Measurements from ENCODE around the gene GZMB. TPM values are rescaled to one million over a fixed set of nuclear protein-coding genes. Genes with fewer than 3 reads are reported as not detected.
A peak's percentile ranks its signal among the peaks of the same experiment; 100 is the strongest.

The GZMB gene
- total and polyA plus RNA-seq, 2 donors = 7.0 to 7.3 TPM

- H3K27ac ChIP-seq (ENCODE audit: low read depth in 1 of 2, low read length in 1 of 2) = no peak overlapping the region
- H3K9me3 ChIP-seq (ENCODE audit: control insufficient read depth in 2 of 2, insufficient read depth in 1 of 2, low read length in 1 of 2) = no peaks in the 10 kb centered on the region
- no peak for DNase-seq (ENCODE audit: low read depth in 6 of 9, low spot score in 9 of 9)
- H3K36me3 ChIP-seq (ENCODE audit: control insufficient read depth in 2 of 2, insufficient read depth in 2 of 2, low read length in 1 of 2) = no peaks in the 10 kb centered on the region
- no peak overlapping the region for H3K4me3 ChIP-seq (ENCODE audit: low read length in 2 of 2)
- H3K4me1 ChIP-seq (ENCODE audit: control insufficient read depth in 2 of 2, insufficient read depth in 2 of 2, low read length in 2 of 2) = peaks cover 0 to 3% of the 10 kb centered on the region in 2 donors
- no peaks in the 10 kb centered on the region for H3K27me3 ChIP-seq (ENCODE audit: control insufficient read depth in 2 of 2, insufficient read depth in 1 of 2, low read length in 1 of 2)
- 92% methylated on average over 1 of the region's 1 CpG for WGBS
Measured at GRCh38 chr14:24613241-24613640, 20.7 kb downstream of the GZMB start.

GRCh38 chr14:24612196-24612595, 21.8 kb downstream of the GZMB start:
- Histone ChIP-seq H3K4me3 (ENCODE audit: low read length in 2 of 2) (no peak overlapping the region), H3K9me3 (ENCODE audit: control insufficient read depth in 2 of 2, insufficient read depth in 1 of 2, low read length in 1 of 2) (no peaks in the 10 kb centered on the region), H3K27me3 (ENCODE audit: control insufficient read depth in 2 of 2, insufficient read depth in 1 of 2, low read length in 1 of 2) (no peaks in the 10 kb centered on the region), H3K36me3 (ENCODE audit: control insufficient read depth in 2 of 2, insufficient read depth in 2 of 2, low read length in 1 of 2) (no peaks in the 10 kb centered on the region), H3K4me1 (ENCODE audit: control insufficient read depth in 2 of 2, insufficient read depth in 2 of 2, low read length in 2 of 2) (peaks cover 0 to 12% of the 10 kb centered on the region in 2 donors), H3K27ac (ENCODE audit: low read depth in 1 of 2, low read length in 1 of 2) (no peak overlapping the region)
- DNase-seq (ENCODE audit: low read depth in 6 of 9, low spot score in 9 of 9) = no peak

- H3K9me3 ChIP-seq (ENCODE audit: control insufficient read depth in 2 of 2, insufficient read depth in 1 of 2, low read length in 1 of 2) = no peaks in the 10 kb centered on the region
- WGBS = 96% methylated on average over 2 of the region's 2 CpGs
- no peak within 1 kb of the TSS for H3K27ac ChIP-seq (ENCODE audit: low read depth in 1 of 2, low read length in 1 of 2)
- no peak within 1 kb of the TSS for H3K4me3 ChIP-seq (ENCODE audit: low read length in 2 of 2)
- H3K27me3 ChIP-seq (ENCODE audit: control insufficient read depth in 2 of 2, insufficient read depth in 1 of 2, low read length in 1 of 2) = no peaks in the 10 kb centered on the region
- DNase-seq (ENCODE audit: low read depth in 6 of 9, low spot score in 9 of 9) = no peak
- no peaks in the 10 kb centered on the region for H3K36me3 ChIP-seq (ENCODE audit: control insufficient read depth in 2 of 2, insufficient read depth in 2 of 2, low read length in 1 of 2)
- peaks cover 0 to 30% of the 10 kb centered on the region in 2 donors for H3K4me1 ChIP-seq (ENCODE audit: control insufficient read depth in 2 of 2, insufficient read depth in 2 of 2, low read length in 2 of 2)
Measured at GRCh38 chr14:24609655-24610344, 24.2 kb downstream of the GZMB start, which contains the start of gene GZMH. Gene GZMH (minus strand): TSS chr14:24609685. CDS start chr14:24609613, 72 bp downstream.

GRCh38 chr14:24607635-24608514, 26.1 kb downstream of the GZMB start:
- Histone ChIP-seq H3K4me1 (ENCODE audit: control insufficient read depth in 2 of 2, insufficient read depth in 2 of 2, low read length in 2 of 2) (peaks cover 0 to 30% of the 10 kb centered on the region in 2 donors), H3K27me3 (ENCODE audit: control insufficient read depth in 2 of 2, insufficient read depth in 1 of 2, low read length in 1 of 2) (no peaks in the 10 kb centered on the region), H3K9me3 (ENCODE audit: control insufficient read depth in 2 of 2, insufficient read depth in 1 of 2, low read length in 1 of 2) (no peaks in the 10 kb centered on the region), H3K36me3 (ENCODE audit: control insufficient read depth in 2 of 2, insufficient read depth in 2 of 2, low read length in 1 of 2) (no peaks in the 10 kb centered on the region), H3K4me3 (ENCODE audit: low read length in 2 of 2) (no peak overlapping the region), H3K27ac (ENCODE audit: low read depth in 1 of 2, low read length in 1 of 2) (no peak overlapping the region)
- WGBS = 90% methylated on average over 8 of the region's 8 CpGs
- peak in 6 of 9 donors; percentile 17 to 73 (median 42) for DNase-seq (ENCODE audit: low read depth in 6 of 9, low spot score in 9 of 9)

GRCh38 chr14:24607081-24607480, 26.9 kb downstream of the GZMB start:
- no peaks in the 10 kb centered on the region for H3K27me3 ChIP-seq (ENCODE audit: control insufficient read depth in 2 of 2, insufficient read depth in 1 of 2, low read length in 1 of 2)
- 61% methylated on average over 4 of the region's 4 CpGs for WGBS
- DNase-seq (ENCODE audit: low read depth in 6 of 9, low spot score in 9 of 9) = peak in 1 of 9 donors; percentile 49

GRCh38 chr14:24606297-24606696, 27.7 kb downstream of the GZMB start:
- 71% methylated on average over 3 of the region's 3 CpGs for WGBS
- H3K27ac ChIP-seq (ENCODE audit: low read depth in 1 of 2, low read length in 1 of 2) = no peak overlapping the region
- no peaks in the 10 kb centered on the region for H3K36me3 ChIP-seq (ENCODE audit: control insufficient read depth in 2 of 2, insufficient read depth in 2 of 2, low read length in 1 of 2)
- no peaks in the 10 kb centered on the region for H3K27me3 ChIP-seq (ENCODE audit: control insufficient read depth in 2 of 2, insufficient read depth in 1 of 2, low read length in 1 of 2)
- peak in 1 of 9 donors; percentile 16 for DNase-seq (ENCODE audit: low read depth in 6 of 9, low spot score in 9 of 9)
- peaks cover 0 to 30% of the 10 kb centered on the region in 2 donors for H3K4me1 ChIP-seq (ENCODE audit: control insufficient read depth in 2 of 2, insufficient read depth in 2 of 2, low read length in 2 of 2)
- H3K4me3 ChIP-seq (ENCODE audit: low read length in 2 of 2) = no peak overlapping the region
- no peaks in the 10 kb centered on the region for H3K9me3 ChIP-seq (ENCODE audit: control insufficient read depth in 2 of 2, insufficient read depth in 1 of 2, low read length in 1 of 2)

More at GRCh38 chr14:24607081-24607480, 26.9 kb downstream of the GZMB start:
- no peak overlapping the region for H3K4me3 ChIP-seq (ENCODE audit: low read length in 2 of 2)
- no peaks in the 10 kb centered on the region for H3K9me3 ChIP-seq (ENCODE audit: control insufficient read depth in 2 of 2, insufficient read depth in 1 of 2, low read length in 1 of 2)
- no peak overlapping the region for H3K27ac ChIP-seq (ENCODE audit: low read depth in 1 of 2, low read length in 1 of 2)
- no peaks in the 10 kb centered on the region for H3K36me3 ChIP-seq (ENCODE audit: control insufficient read depth in 2 of 2, insufficient read depth in 2 of 2, low read length in 1 of 2)
- H3K4me1 ChIP-seq (ENCODE audit: control insufficient read depth in 2 of 2, insufficient read depth in 2 of 2, low read length in 2 of 2) = peaks cover 0 to 30% of the 10 kb centered on the region in 2 donors

- Histone ChIP-seq H3K4me1 (ENCODE audit: control insufficient read depth in 2 of 2, insufficient read depth in 2 of 2, low read length in 2 of 2) (peaks cover 0 to 30% of the 10 kb centered on the region in 2 donors), H3K9me3 (ENCODE audit: control insufficient read depth in 2 of 2, insufficient read depth in 1 of 2, low read length in 1 of 2) (no peaks in the 10 kb centered on the region), H3K36me3 (ENCODE audit: control insufficient read depth in 2 of 2, insufficient read depth in 2 of 2, low read length in 1 of 2) (no peaks in the 10 kb centered on the region), H3K27ac (ENCODE audit: low read depth in 1 of 2, low read length in 1 of 2) (no peak overlapping the region), H3K27me3 (ENCODE audit: control insufficient read depth in 2 of 2, insufficient read depth in 1 of 2, low read length in 1 of 2) (no peaks in the 10 kb centered on the region), H3K4me3 (ENCODE audit: low read length in 2 of 2) (no peak overlapping the region)
- WGBS = 93% methylated on average over 3 of the region's 3 CpGs
- peak in 7 of 9 donors; percentile 19 to 69 (median 46) for DNase-seq (ENCODE audit: low read depth in 6 of 9, low spot score in 9 of 9)
Measured at GRCh38 chr14:24605435-24606190, 28.4 kb downstream of the GZMB start.

- DNase-seq (ENCODE audit: low read depth in 6 of 9, low spot score in 9 of 9) = no peak
- Histone ChIP-seq H3K4me3 (ENCODE audit: low read length in 2 of 2) (no peak overlapping the region), H3K4me1 (ENCODE audit: control insufficient read depth in 2 of 2, insufficient read depth in 2 of 2, low read length in 2 of 2) (no peaks in the 10 kb centered on the region), H3K27ac (ENCODE audit: low read depth in 1 of 2, low read length in 1 of 2) (no peak overlapping the region), H3K36me3 (ENCODE audit: control insufficient read depth in 2 of 2, insufficient read depth in 2 of 2, low read length in 1 of 2) (no peaks in the 10 kb centered on the region), H3K9me3 (ENCODE audit: control insufficient read depth in 2 of 2, insufficient read depth in 1 of 2, low read length in 1 of 2) (no peaks in the 10 kb centered on the region), H3K27me3 (ENCODE audit: control insufficient read depth in 2 of 2, insufficient read depth in 1 of 2, low read length in 1 of 2) (no peaks in the 10 kb centered on the region)
Measured at GRCh38 chr14:24597403-24597802, 36.6 kb downstream of the GZMB start.
